NCI-H748 treated with DMSO at 0.1 percent for 48 hours (cell line): ENCODE results near the gene KRTAP10-8.
"Not testable (repeated sequence)": the region's sequence is repeated elsewhere in the genome, so short reads cannot be mapped to it uniquely, and the experiment has no call there.

Source experiments
- DNase-seq: peaks from one replicate; lab custom pipeline; 2025; lab: John Stamatoyannopoulos, UW

The KRTAP10-8 gene

GRCh38 chr21:44612029-44612486, at the start of gene KRTAP10-8:
Gene KRTAP10-8 (plus strand): TSS chr21:44612079. CDS start chr21:44612101, 22 bp downstream.
- no peak for DNase-seq

GRCh38 chr21:44564099-44564498, 47.8 kb upstream of the KRTAP10-8 start:
- no peak for DNase-seq

- no peak for DNase-seq
Measured at GRCh38 chr21:44564886-44565598, 46.8 kb upstream of the KRTAP10-8 start.

- DNase-seq: no peak
Measured at GRCh38 chr21:44566403-44566802, 45.5 kb upstream of the KRTAP10-8 start.

GRCh38 chr21:44567481-44568171, 44.3 kb upstream of the KRTAP10-8 start:
- DNase-seq: no peak

GRCh38 chr21:44568261-44568660, 43.6 kb upstream of the KRTAP10-8 start:
- no peak for DNase-seq

GRCh38 chr21:44568667-44569556, 43.0 kb upstream of the KRTAP10-8 start:
- peak; percentile 3 for DNase-seq

- DNase-seq: no peak
Measured at GRCh38 chr21:44569861-44570517, 41.9 kb upstream of the KRTAP10-8 start.

- DNase-seq: no peak
Measured at GRCh38 chr21:44571296-44571695, 40.6 kb upstream of the KRTAP10-8 start.

- no peak for DNase-seq
Measured at GRCh38 chr21:44571844-44572782, 39.8 kb upstream of the KRTAP10-8 start.

GRCh38 chr21:44572959-44573583, 38.8 kb upstream of the KRTAP10-8 start:
- no peak for DNase-seq

- not testable (repeated sequence) for DNase-seq
Measured at GRCh38 chr21:44573630-44574456, 38.0 kb upstream of the KRTAP10-8 start, which contains the start of gene KRTAP10-4. Gene KRTAP10-4 (plus strand): TSS chr21:44573729. CDS start chr21:44573759, 30 bp downstream.

- peak; percentile 18 for DNase-seq
Measured at GRCh38 chr21:44574457-44575306, 37.2 kb upstream of the KRTAP10-8 start.

GRCh38 chr21:44575307-44576024, 36.4 kb upstream of the KRTAP10-8 start:
- DNase-seq: no peak

- DNase-seq: no peak
Measured at GRCh38 chr21:44576025-44576420, 35.9 kb upstream of the KRTAP10-8 start.

GRCh38 chr21:44578371-44579055, 33.4 kb upstream of the KRTAP10-8 start:
- DNase-seq: no peak
